Dedifferentiated amniotic fluid mesenchymal stem cell (primary cell): ENCODE results near the gene FXR2.
"Not testable (repeated sequence)": the region's sequence is repeated elsewhere in the genome, so short reads cannot be mapped to it uniquely, and the experiment has no call there.

Source experiments
- DNase-seq: peaks from one replicate; pipeline ENCODE4 v3.0.0-alpha.2; 2016; ENCODE audit errors: extremely low spot score

FXR2 gene

DNA sequence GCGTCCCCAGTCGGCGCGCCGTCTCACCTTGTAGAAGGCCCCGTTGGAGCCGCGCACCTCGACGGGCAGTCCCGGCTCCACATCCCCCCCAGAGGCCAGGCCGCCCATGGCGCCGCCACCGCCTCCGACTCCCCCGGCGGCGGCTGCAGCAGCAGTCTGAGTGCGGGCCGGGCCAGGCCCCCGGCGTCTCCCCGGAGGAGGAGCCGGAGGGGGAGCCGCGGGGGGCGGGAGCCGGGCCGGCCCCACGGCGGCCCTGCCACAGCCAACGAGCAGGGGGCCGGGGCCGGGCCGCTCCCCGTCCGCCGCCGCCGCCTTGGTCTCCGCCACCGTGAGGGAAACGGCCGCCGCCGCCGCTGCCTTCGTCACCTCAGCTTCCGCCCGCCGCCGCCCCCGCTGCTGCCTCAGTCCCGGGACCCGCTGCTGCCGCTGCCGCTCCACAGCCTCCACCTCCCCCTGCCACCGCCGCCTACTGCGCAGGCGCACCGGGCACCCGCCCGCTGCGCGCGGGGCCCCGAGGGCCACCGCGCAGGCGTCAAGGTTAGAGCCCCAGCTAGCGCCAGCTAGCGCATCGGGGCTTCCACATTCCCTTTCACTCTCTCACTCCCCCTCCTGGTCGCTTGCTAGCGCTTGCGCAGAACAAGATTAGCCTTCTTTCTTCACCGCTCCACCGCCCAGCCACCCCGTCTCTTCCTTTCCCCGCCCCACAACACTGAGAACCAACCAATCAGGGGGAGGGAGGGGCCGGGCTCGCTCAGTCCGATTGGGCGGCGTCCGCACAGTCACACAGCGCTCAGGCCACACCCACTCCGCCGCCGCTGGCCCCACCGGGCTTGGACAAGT is at the start of gene FXR2:
Gene FXR2 (minus strand): TSS at position 473 of the 840 bp plus-strand sequence. CDS start 365 bp downstream, at position 108.
- peak; percentile 100 for DNase-seq

DNA sequence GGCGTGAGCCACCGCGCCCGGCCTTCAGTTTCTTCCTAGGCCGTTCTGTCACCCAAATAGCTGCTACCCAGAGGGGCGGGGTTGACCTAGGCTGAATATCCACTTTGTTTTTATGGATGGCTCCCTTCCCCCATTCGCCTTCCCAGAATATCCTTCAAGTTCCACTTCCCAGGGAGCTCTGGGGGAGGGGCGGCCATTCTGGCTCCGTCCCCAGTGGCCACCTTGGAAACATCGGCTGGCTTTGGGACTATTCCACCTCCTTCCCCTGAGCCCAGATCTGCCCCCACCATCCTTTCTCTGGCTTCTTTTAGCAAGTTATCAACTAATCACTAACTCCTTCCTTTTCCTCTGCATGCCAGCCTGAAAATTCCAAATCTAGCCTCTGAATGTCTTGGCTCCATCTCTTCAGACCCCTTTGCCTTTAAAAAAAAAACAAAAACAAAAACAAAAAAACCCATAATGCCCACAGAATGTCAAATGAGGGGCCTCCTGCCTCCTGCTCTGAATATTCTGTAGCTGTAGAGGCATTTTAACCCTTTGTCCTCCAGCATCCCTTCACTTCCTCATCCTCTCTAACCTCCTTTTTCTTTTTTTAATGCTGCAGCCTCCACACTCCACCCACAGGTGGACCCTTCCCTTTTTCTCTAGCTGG is 42.4 kb upstream of the FXR2 start:
- DNase-seq = no peak

- DNase-seq = no peak
Observed at GRCh38 chr17:7655541-7655840, 40.8 kb upstream of the FXR2 start.

- no peak for DNase-seq
Observed at GRCh38 chr17:7654832-7655540, 40.3 kb upstream of the FXR2 start.

GRCh38 chr17:7652388-7653356 is 38.0 kb upstream of the FXR2 start:
- DNase-seq = no peak

GRCh38 chr17:7651665-7652387 is 37.1 kb upstream of the FXR2 start:
- DNase-seq = no peak

DNA sequence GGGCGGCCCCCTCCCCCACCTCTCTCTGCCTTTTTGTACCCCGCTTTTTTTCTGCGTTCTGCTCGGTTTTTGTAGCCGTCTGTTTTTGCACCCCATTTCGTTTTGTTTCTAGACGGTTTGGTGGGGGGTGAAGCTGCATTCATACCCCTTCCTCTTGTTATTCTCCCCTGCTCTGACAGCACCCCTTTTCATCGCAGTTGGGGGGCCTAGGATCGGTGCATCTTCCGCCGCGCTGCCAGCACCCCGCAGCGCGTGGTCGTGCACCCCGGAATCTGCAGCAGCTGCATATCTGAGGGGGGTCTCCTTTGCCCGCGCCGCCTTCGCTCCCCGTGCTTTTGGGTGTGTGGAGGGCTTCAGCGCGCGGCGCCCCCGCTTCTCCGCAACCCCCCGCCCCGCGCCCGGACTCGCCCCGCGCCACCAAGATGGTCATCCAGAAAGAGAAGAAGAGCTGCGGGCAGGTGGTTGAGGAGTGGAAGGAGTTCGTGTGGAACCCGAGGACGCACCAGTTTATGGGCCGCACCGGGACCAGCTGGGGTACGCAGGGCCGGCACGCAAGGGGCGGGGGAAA is 36.5 kb upstream of the FXR2 start:
- DNase-seq = no peak

DNA sequence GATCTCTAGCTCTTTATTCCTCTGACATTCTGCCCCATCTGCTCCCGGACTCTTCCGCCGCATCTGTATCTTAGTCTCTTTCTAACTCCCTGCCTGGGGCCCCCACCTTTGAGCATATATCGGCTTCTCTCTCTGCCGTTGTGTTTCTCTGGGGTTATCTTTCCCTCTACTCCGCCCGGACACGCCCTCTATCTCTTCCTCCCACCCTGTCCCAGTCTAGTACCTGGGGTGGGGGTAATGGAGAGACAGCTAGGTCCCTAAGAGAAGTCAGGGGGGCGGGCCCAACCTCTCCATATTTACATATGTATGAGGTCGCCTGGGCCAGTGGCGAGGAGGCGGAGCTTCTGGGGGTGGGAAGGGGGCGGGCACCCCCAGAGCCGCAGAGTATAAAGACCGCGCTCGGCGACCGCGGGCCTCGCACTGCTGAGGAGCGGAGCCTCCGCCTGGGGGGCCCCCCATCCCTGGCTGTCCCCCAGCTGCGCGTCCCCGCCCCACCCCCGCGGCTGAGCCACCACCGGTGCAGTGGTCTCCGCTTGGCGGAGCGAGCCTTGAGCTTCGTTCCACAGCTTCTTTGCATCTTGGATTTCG is 35.9 kb upstream of the FXR2 start, which contains the start of gene ATP1B2:
Gene ATP1B2 (plus strand): TSS at position 418 of the 588 bp plus-strand sequence. CDS start 593 bp downstream, outside the sequence.
- DNase-seq = no peak

GRCh38 chr17:7647018-7647417 is 32.3 kb upstream of the FXR2 start:
- no peak for DNase-seq

DNA sequence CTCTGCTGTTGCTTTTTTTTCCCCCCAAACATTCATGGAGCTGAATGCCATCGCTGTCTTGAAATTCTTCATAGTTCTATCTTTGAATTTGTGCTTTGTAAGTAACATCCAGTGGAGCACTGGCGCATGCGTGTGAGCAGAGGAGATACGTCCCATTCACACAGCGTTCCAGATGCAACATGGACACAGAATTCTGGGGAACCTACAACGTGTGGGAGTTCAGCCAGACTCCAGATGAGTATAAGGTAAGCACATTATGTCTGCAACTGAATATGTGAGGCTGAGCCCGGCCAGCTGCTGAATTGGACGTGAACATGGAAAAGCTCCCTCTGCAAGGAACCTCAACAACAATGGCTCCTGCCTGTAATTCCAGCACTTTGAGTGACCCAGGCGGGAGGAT is 31.8 kb upstream of the FXR2 start:
- no peak for DNase-seq

DNA sequence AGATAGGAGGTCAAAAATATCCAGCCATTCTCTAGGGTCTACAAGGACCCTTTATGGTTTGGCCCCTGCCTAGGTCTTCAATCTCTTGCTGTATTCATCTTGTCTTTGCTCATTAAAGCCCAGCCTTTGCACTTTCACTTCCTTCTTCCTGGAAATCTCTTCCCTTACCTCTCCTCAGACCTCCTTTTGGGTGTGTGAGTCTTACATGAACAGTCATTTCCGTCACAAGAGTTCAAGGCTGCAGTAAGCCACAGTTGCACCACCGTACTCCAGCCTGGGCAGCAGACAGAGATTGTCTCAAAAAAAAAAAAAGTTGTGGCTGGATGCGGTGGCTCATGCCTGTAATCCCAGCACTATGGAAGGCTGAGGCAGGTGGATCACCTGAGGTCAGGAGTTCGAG is 30.1 kb upstream of the FXR2 start:
- DNase-seq = no peak

DNA sequence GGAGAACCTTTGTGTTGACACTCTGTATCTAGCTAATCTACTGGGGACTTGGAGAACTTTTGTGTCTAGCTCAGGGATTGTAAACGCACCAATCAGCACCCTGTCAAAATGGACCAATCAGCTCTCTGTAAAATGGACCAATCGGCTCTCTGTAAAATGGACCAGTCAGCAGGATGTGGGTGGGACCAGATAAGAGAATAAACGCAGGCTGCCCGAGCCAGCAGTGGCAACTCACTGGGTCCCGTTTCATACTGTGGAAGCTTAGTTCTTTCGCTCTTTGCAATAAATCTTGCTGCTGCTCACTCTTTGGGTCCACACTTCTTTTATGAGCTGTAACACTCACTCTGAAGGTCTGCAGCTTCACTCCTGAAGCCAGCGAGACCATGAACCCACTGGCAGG is 26.9 kb upstream of the FXR2 start:
- not testable (repeated sequence) for DNase-seq

GRCh38 chr17:7640783-7641182 is 26.1 kb upstream of the FXR2 start:
- DNase-seq = no peak

DNA sequence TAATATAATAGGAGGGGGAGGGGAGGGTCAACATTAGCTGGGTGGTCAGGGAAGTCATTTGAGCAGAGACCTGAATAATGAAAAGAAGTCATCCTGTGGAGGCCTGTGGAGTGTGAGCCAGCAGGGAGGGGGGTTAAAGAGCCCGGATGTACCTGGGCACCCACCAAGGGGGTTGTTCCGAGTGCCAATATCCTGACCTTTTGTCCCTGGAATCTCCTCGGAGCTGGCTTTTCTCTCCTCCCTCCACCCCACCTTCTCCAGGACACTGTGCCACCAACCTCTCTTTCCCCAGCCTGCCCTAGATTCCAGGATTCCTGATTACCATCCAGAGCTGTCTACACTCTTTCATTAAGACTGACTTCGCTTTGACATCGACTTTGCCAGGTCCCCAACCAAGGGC is 21.5 kb upstream of the FXR2 start:
- no peak for DNase-seq

GRCh38 chr17:7634384-7634783 is 19.7 kb upstream of the FXR2 start:
- DNase-seq = no peak

DNA sequence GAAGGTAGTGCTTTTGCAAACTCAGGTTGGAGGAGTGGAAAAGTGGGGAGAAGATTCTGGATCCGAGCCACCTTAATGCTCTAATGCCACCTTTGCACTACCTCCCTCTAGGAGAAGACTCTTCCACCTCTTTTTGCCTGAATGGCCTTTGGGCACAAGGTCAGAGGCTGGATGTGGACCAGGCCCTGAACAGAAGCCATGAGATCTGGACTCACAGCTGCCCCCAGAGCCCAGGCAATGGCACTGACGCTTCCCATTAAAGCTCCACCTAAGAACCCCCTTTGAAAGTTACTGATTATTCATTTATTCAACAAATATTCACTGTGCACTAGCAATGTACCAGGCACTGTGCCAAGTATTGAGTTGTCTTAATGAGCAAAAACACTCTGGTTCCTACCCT is 18.4 kb upstream of the FXR2 start:
- no peak for DNase-seq

- no peak for DNase-seq
Observed at GRCh38 chr17:7632492-7632894, 17.8 kb upstream of the FXR2 start.

DNA sequence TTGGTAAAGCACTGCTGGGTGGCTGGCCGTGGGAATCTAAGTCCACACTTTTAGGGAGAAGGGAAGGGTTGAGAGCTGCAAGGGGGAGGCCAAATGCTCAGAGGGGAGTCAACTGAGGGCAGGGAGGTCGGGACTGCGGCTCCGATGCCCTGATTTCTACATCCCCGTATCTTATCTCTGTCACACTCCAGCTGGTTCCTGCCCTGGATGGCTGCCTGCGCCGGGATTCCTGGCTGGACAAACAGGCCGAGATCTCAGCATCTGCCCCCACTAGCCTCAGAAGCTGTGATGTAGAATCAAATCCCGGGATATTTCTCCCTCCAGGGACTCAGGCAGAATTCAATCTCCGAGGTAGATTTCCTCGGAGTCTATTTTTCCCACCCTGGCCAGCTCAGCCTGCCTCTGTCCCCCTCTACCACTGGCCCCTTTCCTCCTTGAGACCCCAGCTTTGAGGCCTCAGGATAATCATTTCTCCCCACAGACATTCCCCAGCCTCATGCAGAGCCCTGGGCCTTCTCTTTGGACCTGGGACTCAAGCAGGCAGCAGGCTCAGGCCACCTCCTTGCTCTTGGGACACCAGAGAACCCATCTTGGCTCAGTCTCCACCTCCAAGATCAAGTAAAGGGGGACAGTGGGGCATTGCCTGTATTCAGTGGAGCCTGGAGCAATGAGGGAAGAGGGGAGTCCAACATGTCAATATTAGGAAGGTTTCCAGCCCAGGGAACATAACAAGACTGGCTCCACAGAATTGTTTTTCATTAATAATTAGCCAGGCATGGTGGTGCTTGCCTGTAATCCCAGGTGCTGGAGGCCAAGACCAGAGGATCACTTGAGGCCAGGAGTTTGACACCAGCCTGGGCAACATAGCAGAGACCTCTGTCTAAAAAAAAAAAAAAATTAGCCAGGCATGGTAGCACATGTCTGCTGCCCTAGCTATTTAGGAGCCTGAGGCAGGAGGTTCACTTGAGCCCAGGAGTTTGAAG is 17.0 kb upstream of the FXR2 start:
- no peak for DNase-seq
